Mucosa of descending colon (tissue), 3 donors: ENCODE results near the gene SERF2. TPM values are rescaled to one million over a fixed set of nuclear protein-coding genes. Genes with fewer than 3 reads are reported as not detected.
"Not testable (repeated sequence)": the region's sequence is repeated elsewhere in the genome, so short reads cannot be mapped to it uniquely, and the experiment has no call there.

Source experiments
- ATAC-seq: fragments of 200-7000 bp; cut with Tn5 transposase; one replicate; pipeline ENCODE4 v1.9.1; 2020; ENCODE audit warnings: mild to moderate bottlenecking, moderate library complexity
- DNase-seq, 3 donors: peaks; one replicate each; pipeline ENCODE4 v3.0.0-alpha.2; 2020
- H3K36me3 ChIP-seq: fragments of 200-600 bp; one replicate; pipeline ENCODE4 v1.8.0; 2021; ENCODE audit warnings: low read depth, mild to moderate bottlenecking
- H3K4me1 ChIP-seq: fragments of 200-600 bp; one replicate; pipeline ENCODE4 v1.8.0; 2021; ENCODE audit warnings: low read depth, mild to moderate bottlenecking
- H3K4me3 ChIP-seq: fragments of 200-600 bp; one replicate; pipeline ENCODE4 v1.8.0; 2021; ENCODE audit warnings: mild to moderate bottlenecking
- H3K9me3 ChIP-seq: fragments of 200-600 bp; one replicate; pipeline ENCODE4 v1.8.0; 2021; ENCODE audit warnings: mild to moderate bottlenecking
- intact Hi-C, 2 donors: fragments of 100-400 bp; cut with DNase I in 1 of 2; cut with micrococcal nuclease in 1 of 2; formaldehyde crosslinking; loops; one replicate each; pipeline versions ENCODE4 v1.11.0 to v1.11.1; 2022; cut with DNase I, micrococcal nuclease
- microRNA-seq: library from miRNA; unstranded; fragments of <30 nt; microRNA quantifications from one replicate; pipeline ENCODE4, GENCODE V29; 2019
- total RNA-seq, 3 donors: library from RNA; stranded (reverse); fragmentation: NEBNext Ultra II Directional in 2 of 3; extraction: Animal tissue kit (Norgen Biotek cat#: 25700) in 2 of 3; gene quantifications; one replicate each; pipeline versions ENCODE4 v1.2.1 to v1.2.4, GENCODE V29; 2021 to 2023
- TF ChIP-seq, protein P1 (sequence below): fragments of 200-600 bp; IDR thresholded peaks from one replicate; pipeline ENCODE4 v1.8.0; 2022; ENCODE audit warnings: antibody characterized with exemption, mild to moderate bottlenecking
- donor health status: DM: no; HTN: no; CAD: no; lungs with moderate emphysema.
- donor health status: DM: no; HTN: no; CAD: no.
- donor health status: DM: no; HTN: yes; CAD: no.

Gene SERF2
- total RNA-seq, 3 donors from 2014 or later: 712 to 944 (median 931) TPM

DNA sequence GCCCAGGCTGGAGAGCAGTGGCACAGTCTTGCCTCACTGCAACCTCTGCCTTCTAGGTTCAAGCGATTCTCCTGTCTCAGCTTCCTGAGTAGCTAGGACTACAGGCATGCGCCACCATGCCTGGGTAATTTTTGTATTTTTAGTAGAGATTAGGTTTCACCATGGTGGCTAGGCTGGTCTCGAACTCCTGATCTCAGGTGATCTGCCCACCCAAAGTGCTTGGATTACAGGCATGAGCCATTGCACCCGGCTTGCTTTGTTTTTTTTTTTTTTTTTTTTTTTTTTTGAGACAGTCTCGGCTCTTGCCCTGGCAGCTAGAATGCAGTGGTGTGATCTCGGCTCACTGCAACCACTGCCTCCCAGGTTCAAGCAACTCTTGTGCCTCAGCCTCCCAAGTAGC is 40.4 kb downstream of the SERF2 start:
- intact Hi-C loops, ATAC-seq, H3K9me3 ChIP-seq, H3K4me3 ChIP-seq, DNase-seq, H3K4me1 ChIP-seq, H3K36me3 ChIP-seq: not testable (repeated sequence)

DNA sequence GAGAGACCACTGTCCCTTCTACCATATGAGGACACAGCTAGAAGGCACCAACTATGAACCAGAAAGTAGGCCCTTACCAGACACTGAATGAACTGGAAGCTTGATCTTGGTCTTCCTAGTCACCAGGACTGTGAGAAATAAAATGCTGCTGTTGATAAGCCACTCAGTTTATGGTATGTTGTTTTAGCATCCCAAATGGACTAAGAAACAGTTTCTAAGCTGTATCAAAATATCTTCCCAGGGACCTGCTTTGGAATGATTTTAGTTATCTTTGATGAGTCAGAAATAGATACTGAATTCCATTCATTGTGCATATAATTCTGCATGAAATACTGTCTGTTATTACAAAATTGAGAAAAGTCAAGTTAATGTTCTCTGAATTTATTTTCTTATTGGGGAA is 53.3 kb downstream of the SERF2 start:
- Histone ChIP-seq H3K9me3 (no peaks in the 10 kb centered on the region), H3K36me3 (peaks cover 2% of the 10 kb centered on the region), H3K4me1 (no peaks in the 10 kb centered on the region), H3K4me3 (no peak overlapping the region)
- DNase-seq (no peak), ATAC-seq (no peak)
- intact Hi-C loops: no loop called here
- TF ChIP-seq, protein P1, sequence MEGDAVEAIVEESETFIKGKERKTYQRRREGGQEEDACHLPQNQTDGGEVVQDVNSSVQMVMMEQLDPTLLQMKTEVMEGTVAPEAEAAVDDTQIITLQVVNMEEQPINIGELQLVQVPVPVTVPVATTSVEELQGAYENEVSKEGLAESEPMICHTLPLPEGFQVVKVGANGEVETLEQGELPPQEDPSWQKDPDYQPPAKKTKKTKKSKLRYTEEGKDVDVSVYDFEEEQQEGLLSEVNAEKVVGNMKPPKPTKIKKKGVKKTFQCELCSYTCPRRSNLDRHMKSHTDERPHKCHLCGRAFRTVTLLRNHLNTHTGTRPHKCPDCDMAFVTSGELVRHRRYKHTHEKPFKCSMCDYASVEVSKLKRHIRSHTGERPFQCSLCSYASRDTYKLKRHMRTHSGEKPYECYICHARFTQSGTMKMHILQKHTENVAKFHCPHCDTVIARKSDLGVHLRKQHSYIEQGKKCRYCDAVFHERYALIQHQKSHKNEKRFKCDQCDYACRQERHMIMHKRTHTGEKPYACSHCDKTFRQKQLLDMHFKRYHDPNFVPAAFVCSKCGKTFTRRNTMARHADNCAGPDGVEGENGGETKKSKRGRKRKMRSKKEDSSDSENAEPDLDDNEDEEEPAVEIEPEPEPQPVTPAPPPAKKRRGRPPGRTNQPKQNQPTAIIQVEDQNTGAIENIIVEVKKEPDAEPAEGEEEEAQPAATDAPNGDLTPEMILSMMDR: no peak

Small RNA genes within 50 kb of the gene (microRNA-seq; reads per million reads assigned to microRNA genes)
- not detected for gene MIR1282

Other genes starting within 250 kb of the SERF2 start
- 100 to 1,000 TPM in 1 of 3 donors, 10 to 100 TPM in 2; 65.2 to 126 (median 87.7) TPM for gene PPIP5K1, start 202.1 kb upstream of the SERF2 start, total RNA-seq
- 100 to 1,000 TPM; 105 to 242 (median 213) TPM for gene CKMT1B, start 198.3 kb upstream of the SERF2 start, total RNA-seq
- 1 to 10 TPM; 1.1 to 1.4 (median 1.4) TPM for gene STRC, start 173.5 kb upstream of the SERF2 start, total RNA-seq
- 10 to 100 TPM in 1 of 3 donors, 1 to 10 TPM in 2; 7.0 to 10.8 (median 8.0) TPM for gene CATSPER2, start 143.5 kb upstream of the SERF2 start, total RNA-seq
- 100 to 1,000 TPM in 2 of 3 donors, 10 to 100 TPM in 1; 87.0 to 225 (median 215) TPM for gene CKMT1A, start 98.5 kb upstream of the SERF2 start, total RNA-seq
- gene PDIA3, start 45.9 kb upstream of the SERF2 start, total RNA-seq: 100 to 1,000 TPM; 214 to 566 (median 262) TPM
- gene ELL3, start 15.4 kb upstream of the SERF2 start, total RNA-seq: 10 to 100 TPM; 18.4 to 37.4 (median 22.8) TPM
- gene SERINC4, start 7.9 kb downstream of the SERF2 start, total RNA-seq: under 1 TPM; 0.16 to 0.52 (median 0.29) TPM
- gene HYPK, start 8.3 kb downstream of the SERF2 start, total RNA-seq: 10 to 100 TPM; 10.4 to 15.5 (median 13.8) TPM
- 10 to 100 TPM; 19.9 to 22.6 (median 20.9) TPM for gene MFAP1, start 32.4 kb downstream of the SERF2 start, total RNA-seq
- 1 to 10 TPM; 4.1 to 9.1 (median 8.0) TPM for gene WDR76, start 34.7 kb downstream of the SERF2 start, total RNA-seq